ENCODE measurements around the gene ADK.
"Not testable (repeated sequence)": the region's sequence is repeated elsewhere in the genome, so short reads cannot be mapped to it uniquely, and the experiment has no call there.

The ADK gene

DNA sequence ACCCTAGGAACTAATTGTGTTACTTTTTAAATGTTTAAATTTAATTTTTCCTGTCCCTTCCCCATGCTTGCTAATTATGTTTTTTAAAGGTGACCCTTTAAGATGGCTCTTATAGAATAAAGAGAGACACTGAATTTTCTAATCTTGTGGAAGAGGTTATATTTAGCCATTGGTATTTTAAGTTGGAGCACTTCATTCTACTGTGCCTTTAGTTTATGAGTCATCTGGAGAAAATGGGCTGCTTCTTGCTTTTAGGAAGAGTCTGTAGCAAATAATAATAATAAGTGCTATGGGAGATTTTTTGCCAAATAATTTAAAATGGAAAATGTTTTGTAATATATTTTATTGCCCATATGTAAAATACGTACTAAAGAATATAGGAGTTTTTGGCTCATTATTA lies 139.7 kb downstream of the ADK start:
- H3K27me3 ChIP-seq (ENCODE audit: control insufficient read depth in 2 of 2, insufficient read depth in 2 of 2, low read length in 2 of 2) = no peaks in the 10 kb centered on the region
- no peak overlapping the region for H3K4me3 ChIP-seq (ENCODE audit: low read length in 2 of 2)
- H3K36me3 ChIP-seq (ENCODE audit: control insufficient read depth in 2 of 2, insufficient read depth in 2 of 2, low read length in 2 of 2) = no peaks in the 10 kb centered on the region
- no peak overlapping the region for H3K27ac ChIP-seq (ENCODE audit: low read depth in 2 of 2, low read length in 2 of 2)
- no peaks in the 10 kb centered on the region for H3K4me1 ChIP-seq (ENCODE audit: control insufficient read depth in 2 of 2, insufficient read depth in 2 of 2, low read length in 2 of 2)
- H3K9me3 ChIP-seq (ENCODE audit: control insufficient read depth in 2 of 2, low read length in 2 of 2) = no peaks in the 10 kb centered on the region
- H3K9ac ChIP-seq (ENCODE audit: low read depth in 1 of 2, low read length in 2 of 2) = no peak overlapping the region

DNA sequence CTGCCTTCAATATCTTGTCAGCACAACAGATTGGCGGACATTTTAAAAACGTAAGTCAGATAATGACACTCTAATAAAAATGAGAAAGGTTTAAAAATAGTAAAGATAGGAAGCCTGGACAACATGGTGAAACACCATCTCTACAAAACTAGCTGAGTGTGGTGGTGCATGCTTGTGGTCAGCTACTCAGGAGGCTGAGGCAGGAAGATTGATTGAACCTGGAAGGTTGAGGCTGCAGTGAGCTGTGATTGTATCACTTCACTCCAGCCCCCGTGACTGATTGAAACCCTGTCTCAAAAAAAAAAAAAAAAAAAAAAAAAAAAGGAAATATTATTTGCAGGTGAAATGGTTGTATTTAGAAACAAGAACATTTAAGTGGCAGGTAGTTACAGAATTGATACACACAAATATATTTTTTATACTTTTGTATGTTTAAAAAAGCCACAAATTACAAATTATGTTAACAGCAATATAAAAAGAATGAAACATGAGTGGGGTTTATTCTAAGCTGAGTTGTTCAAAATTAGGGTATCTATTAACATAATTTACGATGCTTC lies 141.9 kb downstream of the ADK start:
- Histone ChIP-seq H3K27me3 (ENCODE audit: control insufficient read depth in 2 of 2, insufficient read depth in 2 of 2, low read length in 2 of 2) (no peaks in the 10 kb centered on the region), H3K4me1 (ENCODE audit: control insufficient read depth in 2 of 2, insufficient read depth in 2 of 2, low read length in 2 of 2) (no peaks in the 10 kb centered on the region), H3K4me3 (ENCODE audit: low read length in 2 of 2) (no peak overlapping the region), H3K9me3 (ENCODE audit: control insufficient read depth in 2 of 2, low read length in 2 of 2) (no peaks in the 10 kb centered on the region), H3K27ac (ENCODE audit: low read depth in 2 of 2, low read length in 2 of 2) (no peak overlapping the region), H3K36me3 (ENCODE audit: control insufficient read depth in 2 of 2, insufficient read depth in 2 of 2, low read length in 2 of 2) (no peaks in the 10 kb centered on the region), H3K9ac (ENCODE audit: low read depth in 1 of 2, low read length in 2 of 2) (no peak overlapping the region)

DNA sequence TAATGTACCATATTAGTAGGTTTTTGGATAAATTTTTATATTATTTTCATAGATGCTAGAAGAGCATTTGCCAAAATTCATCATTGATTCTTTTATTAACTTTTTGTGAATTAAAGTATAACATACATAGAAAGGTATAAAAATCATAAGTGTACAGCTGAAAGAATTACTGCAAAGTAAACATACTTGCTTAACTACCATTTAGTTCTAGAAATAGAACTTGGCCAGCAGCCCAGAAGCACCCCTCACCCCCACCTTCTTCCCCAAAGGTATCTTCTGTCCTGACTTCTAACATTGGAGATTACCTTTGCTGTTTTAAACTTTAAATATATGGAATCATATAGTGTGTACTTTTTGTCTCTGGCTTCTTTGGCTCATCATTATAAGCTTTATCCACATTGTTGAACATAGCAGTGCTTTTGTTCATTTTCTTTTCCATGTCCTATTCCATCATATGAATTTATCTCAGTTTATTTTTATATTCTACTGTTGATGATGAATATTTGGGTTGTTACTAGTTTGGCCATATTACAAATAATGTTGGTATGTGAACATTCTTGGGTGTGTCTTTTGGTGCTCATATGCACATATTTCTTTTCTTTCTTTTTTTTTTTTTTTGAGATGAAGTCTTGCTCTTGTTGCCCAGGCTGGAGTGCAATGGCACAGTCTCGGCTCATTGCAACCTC lies 142.8 kb downstream of the ADK start:
- Histone ChIP-seq H3K9ac (ENCODE audit: low read depth in 1 of 2, low read length in 2 of 2) (no peak overlapping the region), H3K4me3 (ENCODE audit: low read length in 2 of 2) (no peak overlapping the region), H3K4me1 (ENCODE audit: control insufficient read depth in 2 of 2, insufficient read depth in 2 of 2, low read length in 2 of 2) (no peaks in the 10 kb centered on the region), H3K36me3 (ENCODE audit: control insufficient read depth in 2 of 2, insufficient read depth in 2 of 2, low read length in 2 of 2) (no peaks in the 10 kb centered on the region), H3K27me3 (ENCODE audit: control insufficient read depth in 2 of 2, insufficient read depth in 2 of 2, low read length in 2 of 2) (no peaks in the 10 kb centered on the region), H3K9me3 (ENCODE audit: control insufficient read depth in 2 of 2, low read length in 2 of 2) (no peaks in the 10 kb centered on the region), H3K27ac (ENCODE audit: low read depth in 2 of 2, low read length in 2 of 2) (no peak overlapping the region)

DNA sequence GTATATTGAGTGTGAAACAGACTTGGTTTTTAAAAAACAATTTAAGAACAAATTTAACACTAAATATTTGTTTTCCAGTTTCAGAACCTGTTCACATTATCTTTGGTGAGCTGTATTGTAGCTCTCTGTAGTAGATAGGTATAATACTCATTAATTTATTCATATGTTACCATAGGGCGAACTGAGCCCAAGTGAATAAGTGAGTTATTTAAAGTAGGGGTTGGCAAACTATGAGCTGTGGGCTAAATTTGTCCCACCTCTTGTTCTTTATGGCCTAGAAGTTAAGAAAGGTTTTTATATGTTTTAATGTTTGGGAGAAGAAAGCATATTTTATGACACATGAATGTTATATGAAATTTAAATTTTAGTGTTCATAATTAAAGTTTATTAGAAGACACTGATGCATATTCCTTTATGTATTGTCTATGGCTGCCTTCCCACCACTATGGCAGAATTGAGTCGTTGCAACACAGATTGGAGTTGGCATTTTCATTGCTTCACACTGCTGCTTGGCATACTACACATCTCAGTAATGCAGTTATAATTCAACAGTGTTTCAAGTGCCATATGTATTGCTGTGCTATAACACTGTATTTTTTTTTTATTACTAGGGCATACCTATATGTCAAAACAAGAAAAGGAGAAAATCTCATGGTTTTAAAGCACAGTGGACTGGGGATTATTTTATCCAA lies 146.5 kb downstream of the ADK start:
- Histone ChIP-seq H3K9me3 (ENCODE audit: control insufficient read depth in 2 of 2, low read length in 2 of 2) (no peaks in the 10 kb centered on the region), H3K27ac (ENCODE audit: low read depth in 2 of 2, low read length in 2 of 2) (no peak overlapping the region), H3K4me1 (ENCODE audit: control insufficient read depth in 2 of 2, insufficient read depth in 2 of 2, low read length in 2 of 2) (no peaks in the 10 kb centered on the region), H3K4me3 (ENCODE audit: low read length in 2 of 2) (no peak overlapping the region), H3K36me3 (ENCODE audit: control insufficient read depth in 2 of 2, insufficient read depth in 2 of 2, low read length in 2 of 2) (no peaks in the 10 kb centered on the region), H3K27me3 (ENCODE audit: control insufficient read depth in 2 of 2, insufficient read depth in 2 of 2, low read length in 2 of 2) (no peaks in the 10 kb centered on the region), H3K9ac (ENCODE audit: low read depth in 1 of 2, low read length in 2 of 2) (no peak overlapping the region)

DNA sequence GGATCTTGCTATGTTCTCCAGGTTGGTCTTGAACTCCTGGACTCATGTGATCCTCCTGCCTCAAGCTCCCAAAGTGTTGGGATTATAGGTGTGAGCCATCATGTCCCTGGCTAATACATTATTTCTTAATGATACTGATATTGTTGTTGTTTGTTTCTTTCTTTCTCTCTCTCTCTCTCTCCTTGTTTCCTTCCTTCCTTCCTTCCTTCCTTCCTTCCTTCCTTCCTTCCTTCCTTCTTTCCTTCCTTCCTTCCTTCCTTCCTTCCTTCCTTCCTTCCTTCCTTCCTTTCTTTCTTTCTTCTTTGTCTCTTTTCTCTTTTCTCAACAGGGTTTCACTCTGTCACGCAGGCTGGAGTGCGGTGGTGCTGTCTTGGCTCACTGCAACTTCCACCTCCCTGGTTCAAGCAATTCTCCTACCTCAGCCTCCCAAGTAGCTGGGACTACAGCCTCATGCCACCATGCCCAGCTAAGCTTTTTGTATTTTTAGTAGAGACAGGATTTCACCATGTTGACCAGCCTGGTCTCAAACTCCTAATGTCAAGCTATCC lies 149.1 kb downstream of the ADK start:
- H3K27ac ChIP-seq (ENCODE audit: low read depth in 2 of 2, low read length in 2 of 2) = not testable (repeated sequence)

DNA sequence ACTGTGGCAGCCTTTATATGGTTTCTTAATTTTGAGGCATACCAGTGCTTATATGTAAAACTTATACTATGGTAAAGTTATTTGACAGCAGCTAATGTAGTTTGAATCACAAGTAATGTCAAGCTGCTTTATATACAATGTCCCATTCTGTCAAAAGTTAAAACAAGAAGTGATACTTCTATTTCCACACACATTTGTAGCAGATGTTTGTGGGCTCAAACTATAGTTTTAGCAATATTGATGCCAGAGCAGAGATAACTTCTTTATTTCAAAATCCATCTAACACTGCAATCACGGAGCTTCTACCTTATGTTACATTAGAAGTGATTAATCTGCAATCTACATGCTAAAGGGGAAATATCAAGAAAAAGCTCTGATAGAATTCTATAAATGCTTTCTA lies 149.6 kb downstream of the ADK start:
- H3K27ac ChIP-seq (ENCODE audit: low read depth in 2 of 2, low read length in 2 of 2) = no peak overlapping the region
- no peaks in the 10 kb centered on the region for H3K36me3 ChIP-seq (ENCODE audit: control insufficient read depth in 2 of 2, insufficient read depth in 2 of 2, low read length in 2 of 2)
- no peaks in the 10 kb centered on the region for H3K4me1 ChIP-seq (ENCODE audit: control insufficient read depth in 2 of 2, insufficient read depth in 2 of 2, low read length in 2 of 2)
- H3K4me3 ChIP-seq (ENCODE audit: low read length in 2 of 2) = no peak overlapping the region
- no peak overlapping the region for H3K9ac ChIP-seq (ENCODE audit: low read depth in 1 of 2, low read length in 2 of 2)
- H3K27me3 ChIP-seq (ENCODE audit: control insufficient read depth in 2 of 2, insufficient read depth in 2 of 2, low read length in 2 of 2) = no peaks in the 10 kb centered on the region
- no peaks in the 10 kb centered on the region for H3K9me3 ChIP-seq (ENCODE audit: control insufficient read depth in 2 of 2, low read length in 2 of 2)

More for the DNA sequence above, 149.1 kb downstream of the ADK start:
- not testable (repeated sequence) for H3K4me3 ChIP-seq (ENCODE audit: low read length in 2 of 2); H3K27me3 ChIP-seq (ENCODE audit: control insufficient read depth in 2 of 2, insufficient read depth in 2 of 2, low read length in 2 of 2); H3K9me3 ChIP-seq (ENCODE audit: control insufficient read depth in 2 of 2, low read length in 2 of 2); H3K36me3 ChIP-seq (ENCODE audit: control insufficient read depth in 2 of 2, insufficient read depth in 2 of 2, low read length in 2 of 2); H3K4me1 ChIP-seq (ENCODE audit: control insufficient read depth in 2 of 2, insufficient read depth in 2 of 2, low read length in 2 of 2); H3K9ac ChIP-seq (ENCODE audit: low read depth in 1 of 2, low read length in 2 of 2)

DNA sequence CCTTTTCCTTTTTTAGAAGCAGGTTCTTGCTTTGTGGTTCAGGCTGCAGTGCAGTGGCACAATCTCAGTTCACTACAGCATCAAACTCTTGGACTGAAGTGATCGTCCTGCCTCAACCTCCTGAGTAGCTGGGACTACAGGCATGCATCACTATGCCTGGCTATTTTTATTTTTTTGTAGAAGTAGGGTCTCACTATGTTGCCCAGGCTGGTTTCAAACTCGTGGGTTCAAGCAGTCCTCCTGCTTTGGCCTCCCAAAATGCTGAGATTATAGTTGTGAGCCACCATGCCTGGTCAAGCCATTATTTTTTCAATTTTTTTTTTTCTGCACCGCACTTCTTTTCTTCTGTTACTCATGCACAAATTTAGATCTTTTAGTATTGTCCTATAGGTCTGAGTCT lies 154.7 kb downstream of the ADK start:
- no peaks in the 10 kb centered on the region for H3K27me3 ChIP-seq (ENCODE audit: control insufficient read depth in 2 of 2, insufficient read depth in 2 of 2, low read length in 2 of 2)
- no peaks in the 10 kb centered on the region for H3K4me1 ChIP-seq (ENCODE audit: control insufficient read depth in 2 of 2, insufficient read depth in 2 of 2, low read length in 2 of 2)
- H3K9ac ChIP-seq (ENCODE audit: low read depth in 1 of 2, low read length in 2 of 2) = no peak overlapping the region
- no peaks in the 10 kb centered on the region for H3K36me3 ChIP-seq (ENCODE audit: control insufficient read depth in 2 of 2, insufficient read depth in 2 of 2, low read length in 2 of 2)
- no peak overlapping the region for H3K4me3 ChIP-seq (ENCODE audit: low read length in 2 of 2)
- no peak overlapping the region for H3K27ac ChIP-seq (ENCODE audit: low read depth in 2 of 2, low read length in 2 of 2)
- H3K9me3 ChIP-seq (ENCODE audit: control insufficient read depth in 2 of 2, low read length in 2 of 2) = no peaks in the 10 kb centered on the region

DNA sequence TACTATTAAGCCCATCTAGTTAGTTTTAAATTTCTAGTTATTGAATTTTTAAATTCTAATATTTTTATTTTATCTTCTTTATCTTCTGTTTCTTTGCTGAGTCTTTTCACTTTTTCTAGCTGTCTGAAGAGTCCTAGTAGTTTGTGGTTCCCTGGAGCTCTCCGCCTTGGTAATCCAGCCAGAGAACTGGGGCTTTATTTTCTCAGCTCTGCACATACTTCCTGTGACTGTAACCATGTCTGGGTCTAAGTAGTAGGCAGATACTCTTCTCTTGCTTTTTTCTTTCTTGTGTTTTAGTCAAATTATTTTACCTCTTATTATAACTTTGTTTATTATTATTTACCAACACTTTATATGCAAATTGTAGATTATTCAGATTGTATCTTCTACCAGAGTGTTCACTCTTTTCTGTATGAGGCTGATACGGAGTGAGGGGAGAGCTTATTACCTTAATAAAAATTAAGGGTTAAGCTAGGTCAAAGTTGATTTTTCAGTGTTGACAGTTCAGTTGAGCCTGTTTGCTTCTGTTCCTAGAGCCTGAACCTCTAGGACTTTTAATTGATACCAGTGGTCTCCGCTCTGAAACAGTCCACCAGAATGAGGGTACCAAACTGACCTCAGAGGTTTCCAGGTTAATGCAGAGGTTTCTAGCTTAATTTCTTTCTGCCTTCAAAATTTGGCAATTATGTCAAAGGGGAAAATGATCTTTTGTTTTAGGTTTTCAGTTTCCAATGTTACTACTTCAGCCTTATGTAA lies 155.4 kb downstream of the ADK start:
- H3K9me3 ChIP-seq (ENCODE audit: control insufficient read depth in 2 of 2, low read length in 2 of 2) = no peaks in the 10 kb centered on the region
- no peaks in the 10 kb centered on the region for H3K27me3 ChIP-seq (ENCODE audit: control insufficient read depth in 2 of 2, insufficient read depth in 2 of 2, low read length in 2 of 2)
- H3K4me3 ChIP-seq (ENCODE audit: low read length in 2 of 2) = no peak overlapping the region
- no peaks in the 10 kb centered on the region for H3K36me3 ChIP-seq (ENCODE audit: control insufficient read depth in 2 of 2, insufficient read depth in 2 of 2, low read length in 2 of 2)
- H3K4me1 ChIP-seq (ENCODE audit: control insufficient read depth in 2 of 2, insufficient read depth in 2 of 2, low read length in 2 of 2) = no peaks in the 10 kb centered on the region
- H3K27ac ChIP-seq (ENCODE audit: low read depth in 2 of 2, low read length in 2 of 2) = no peak overlapping the region
- no peak overlapping the region for H3K9ac ChIP-seq (ENCODE audit: low read depth in 1 of 2, low read length in 2 of 2)

DNA sequence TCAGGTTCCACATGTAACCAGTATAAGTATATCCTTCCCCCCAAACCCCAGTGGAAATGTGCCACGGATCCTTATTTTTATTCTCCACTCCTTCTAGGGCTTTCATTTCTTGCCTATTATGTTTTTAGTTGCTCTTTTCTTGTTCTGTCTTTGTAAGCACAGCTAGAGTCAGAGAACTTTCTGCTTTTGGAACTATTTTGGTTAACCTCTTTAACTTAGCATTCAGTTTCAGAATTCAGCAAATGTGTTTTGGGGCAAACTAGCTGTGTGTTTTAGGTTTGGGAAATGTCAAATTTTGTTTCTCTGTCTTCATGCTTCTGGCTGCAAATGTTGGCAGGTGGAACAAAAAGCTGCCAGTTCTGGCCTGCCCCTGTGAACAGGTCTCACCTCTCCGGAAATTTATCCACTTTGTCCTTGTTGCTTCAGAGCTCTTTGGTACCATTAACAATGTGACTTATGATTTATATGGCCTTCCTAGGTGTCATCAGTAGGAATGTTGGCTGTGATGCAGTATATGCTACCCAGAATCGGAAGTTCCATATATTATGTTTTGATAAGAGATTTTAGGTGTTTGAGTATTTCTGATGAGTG lies 156.1 kb downstream of the ADK start:
- no peaks in the 10 kb centered on the region for H3K27me3 ChIP-seq (ENCODE audit: control insufficient read depth in 2 of 2, insufficient read depth in 2 of 2, low read length in 2 of 2)
- H3K4me1 ChIP-seq (ENCODE audit: control insufficient read depth in 2 of 2, insufficient read depth in 2 of 2, low read length in 2 of 2) = no peaks in the 10 kb centered on the region
- no peak overlapping the region for H3K27ac ChIP-seq (ENCODE audit: low read depth in 2 of 2, low read length in 2 of 2)
- H3K9ac ChIP-seq (ENCODE audit: low read depth in 1 of 2, low read length in 2 of 2) = no peak overlapping the region
- H3K4me3 ChIP-seq (ENCODE audit: low read length in 2 of 2) = no peak overlapping the region
- H3K36me3 ChIP-seq (ENCODE audit: control insufficient read depth in 2 of 2, insufficient read depth in 2 of 2, low read length in 2 of 2) = no peaks in the 10 kb centered on the region
- no peaks in the 10 kb centered on the region for H3K9me3 ChIP-seq (ENCODE audit: control insufficient read depth in 2 of 2, low read length in 2 of 2)

Measured in mucosa of rectum (tissue), 2 donors.